ENCODE data around the gene CTNNAL1.
"Not testable (repeated sequence)": the region's sequence is repeated elsewhere in the genome, so short reads cannot be mapped to it uniquely, and the experiment has no call there.

CTNNAL1 gene

DNA sequence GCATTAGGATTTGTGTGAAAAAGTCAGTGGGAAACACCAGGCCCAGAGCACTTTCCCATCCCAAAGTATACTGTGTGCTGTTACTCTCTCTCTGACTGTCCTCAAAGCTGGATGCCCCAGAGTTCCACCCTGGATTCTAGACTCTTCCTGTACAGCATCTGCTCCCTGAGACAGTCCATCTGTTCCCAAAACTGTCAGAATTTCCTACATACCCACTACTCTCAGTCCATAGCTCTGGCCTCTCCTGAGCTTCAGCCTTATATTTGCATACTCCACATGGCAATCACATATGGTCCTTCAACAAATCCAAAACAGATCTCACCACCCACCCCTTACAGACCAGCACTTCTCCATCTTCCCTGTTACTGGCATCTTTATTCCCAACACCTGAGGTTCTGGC lies 88.8 kb downstream of the CTNNAL1 start:
- DNase-seq, result no peak

DNA sequence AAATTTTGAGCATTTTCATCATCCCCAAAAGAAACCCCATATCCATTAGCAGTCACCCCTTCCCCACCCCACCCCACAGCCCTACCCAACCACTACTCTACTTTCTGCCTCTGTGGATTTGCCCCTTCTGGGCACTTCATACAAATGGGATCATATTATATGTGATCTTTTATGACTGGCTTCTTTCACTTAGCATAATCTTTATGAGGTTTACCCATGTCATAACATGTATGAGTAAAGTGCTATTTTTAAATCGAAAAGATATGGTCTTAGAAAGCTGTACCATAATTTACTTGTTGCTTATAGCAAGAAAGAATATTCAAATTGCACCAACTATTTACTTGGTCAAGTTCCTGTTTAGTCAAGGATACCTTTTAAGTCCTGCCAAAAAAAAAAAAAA lies 92.1 kb downstream of the CTNNAL1 start:
- DNase-seq, result no peak

DNA sequence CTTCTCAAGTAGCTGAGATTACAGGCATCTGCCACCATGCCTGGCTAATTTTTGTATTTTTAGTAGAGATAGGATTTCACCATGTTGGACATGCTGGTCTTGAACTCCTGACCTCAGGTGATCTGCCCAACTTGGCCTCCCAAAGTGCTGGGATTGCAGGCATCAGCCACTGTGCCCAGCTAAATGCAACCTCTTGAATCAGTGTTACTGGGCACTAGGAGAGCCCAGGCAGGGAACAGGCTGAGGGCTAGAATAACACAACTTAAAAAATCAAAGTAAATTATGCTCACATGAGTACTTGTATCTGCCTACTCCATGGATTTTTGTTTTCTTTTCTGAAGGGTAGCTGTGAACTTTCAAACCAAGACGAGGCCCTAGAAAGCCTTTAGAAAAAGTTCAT lies 92.9 kb downstream of the CTNNAL1 start:
- DNase-seq, result not testable (repeated sequence)

DNA sequence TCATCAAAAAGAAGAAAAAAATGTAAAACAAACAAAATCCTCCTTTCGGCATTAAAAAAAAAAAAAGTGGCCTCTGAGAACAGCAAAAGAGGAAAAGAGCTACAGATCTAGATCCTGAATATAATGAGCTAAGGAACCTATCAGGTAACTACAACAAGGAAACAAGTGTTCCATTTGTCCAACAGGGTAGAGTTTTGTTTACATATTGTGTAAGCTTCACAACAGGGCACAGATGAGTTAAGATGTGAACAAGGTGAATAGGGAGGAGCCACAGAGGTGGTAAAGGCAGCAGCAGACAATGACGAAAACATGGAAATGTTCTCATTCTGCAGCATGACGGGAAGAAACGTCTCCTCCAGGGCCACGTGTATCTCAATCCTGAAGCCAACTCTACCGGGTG lies 93.8 kb downstream of the CTNNAL1 start:
- DNase-seq, result no peak

GRCh38 chr9:108913391-108913790 lies 99.9 kb downstream of the CTNNAL1 start:
- no peak for DNase-seq

- no peak for DNase-seq
Observed at GRCh38 chr9:108911820-108912219, 101.5 kb downstream of the CTNNAL1 start.

- DNase-seq, result no peak
Observed at GRCh38 chr9:108910914-108911313, 102.4 kb downstream of the CTNNAL1 start.

DNA sequence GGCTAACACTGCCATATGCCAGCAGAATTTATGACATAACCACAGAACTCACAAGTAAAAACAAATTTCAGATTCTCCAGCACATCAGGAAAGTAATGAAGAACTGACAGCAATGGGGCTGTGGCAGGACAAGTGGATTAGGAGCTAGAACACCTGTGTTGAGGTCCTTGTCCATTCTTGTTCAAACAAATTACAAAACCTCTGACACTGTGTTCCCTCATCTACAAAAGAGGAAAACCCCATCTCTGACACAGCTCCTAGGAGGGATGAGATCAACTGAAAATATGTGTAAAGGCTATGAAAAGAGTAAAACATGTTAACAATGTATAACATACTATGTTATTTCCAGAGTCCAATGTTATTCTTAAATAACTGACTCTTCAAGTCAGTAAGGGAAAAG lies 102.9 kb downstream of the CTNNAL1 start:
- no peak for DNase-seq

DNA sequence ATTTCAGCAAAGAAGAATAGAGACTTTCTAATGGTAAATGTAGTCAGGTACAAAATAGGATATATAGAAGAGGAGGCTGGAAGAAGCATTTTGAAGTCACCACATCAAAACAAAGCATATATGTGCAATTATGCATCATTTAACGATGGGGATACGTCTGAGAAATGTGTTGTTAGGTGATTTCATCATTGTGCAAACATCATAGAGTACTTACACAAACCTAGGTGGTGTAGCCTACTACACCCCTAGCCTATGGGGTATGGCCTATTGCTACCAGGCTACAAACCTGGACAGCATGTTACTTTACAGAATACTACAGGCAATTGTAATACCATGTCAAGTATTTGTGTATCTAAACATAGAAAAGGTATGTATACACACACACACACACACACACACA lies 107.8 kb downstream of the CTNNAL1 start:
- DNase-seq, result no peak

GRCh38 chr9:108904161-108904560 lies 109.1 kb downstream of the CTNNAL1 start:
- no peak for DNase-seq

- DNase-seq, result no peak
Observed at GRCh38 chr9:108903420-108904103, 109.7 kb downstream of the CTNNAL1 start.

DNA sequence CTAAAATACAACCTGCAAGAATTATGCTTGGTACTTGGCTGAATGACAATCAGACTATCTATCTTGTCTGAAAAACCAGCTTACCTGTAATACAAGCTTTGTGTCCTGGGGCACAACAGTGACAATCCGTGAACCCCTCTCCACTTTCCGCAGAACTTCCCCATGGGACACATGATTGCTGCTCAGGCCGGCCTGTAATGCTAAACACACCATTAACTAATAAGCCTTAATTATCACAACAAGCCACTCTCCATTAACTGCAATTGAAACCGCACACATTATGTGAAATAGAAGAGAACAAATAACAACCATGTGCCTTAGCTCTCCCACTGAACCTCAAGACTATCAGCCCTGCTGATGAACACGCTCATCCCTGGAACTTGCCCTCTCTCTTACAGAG lies 113.1 kb downstream of the CTNNAL1 start:
- no peak for DNase-seq

- DNase-seq, result not testable (repeated sequence)
Observed at GRCh38 chr9:108899023-108899695, 114.1 kb downstream of the CTNNAL1 start.

DNA sequence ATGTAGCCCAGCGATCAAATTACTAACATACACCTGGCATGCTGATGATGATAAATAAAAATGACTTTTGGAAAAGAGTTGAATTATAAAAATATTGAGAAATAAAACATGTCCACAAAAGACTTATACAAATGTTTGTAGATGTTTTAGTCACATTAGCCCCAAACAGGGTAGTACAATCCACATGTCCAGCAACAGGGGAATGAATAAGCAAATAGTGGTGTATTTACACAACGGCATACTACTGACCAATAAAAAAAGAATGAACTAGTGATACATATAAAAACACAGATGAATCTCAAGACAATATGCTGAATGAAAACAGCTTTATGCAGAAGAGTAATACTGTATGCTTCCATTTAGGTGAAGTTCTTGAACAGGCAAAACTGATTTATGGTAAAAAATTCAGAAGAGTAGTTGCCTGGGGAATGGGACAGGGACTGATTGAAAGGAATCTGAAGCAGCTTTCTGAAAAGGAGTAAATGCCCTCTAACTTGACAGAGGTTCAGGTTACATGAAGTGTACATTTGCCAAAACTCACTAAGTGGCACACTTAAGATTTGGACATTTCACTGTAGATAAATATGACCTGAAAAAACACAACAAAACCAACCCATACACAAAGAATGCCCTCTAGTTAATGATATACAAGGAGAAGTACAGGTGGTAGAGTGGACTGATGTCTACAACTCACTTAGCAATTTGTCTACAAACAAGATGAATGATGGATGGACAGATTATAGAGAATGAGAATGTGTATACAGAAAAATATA lies 115.8 kb downstream of the CTNNAL1 start:
- no peak for DNase-seq

GRCh38 chr9:108894225-108894997 lies 118.9 kb downstream of the CTNNAL1 start:
- DNase-seq, result no peak
